GM12878 (cell line): ENCODE results near the gene HYCC1. TPM values are rescaled to one million over a fixed set of nuclear protein-coding genes. Genes with fewer than 3 reads are reported as not detected.
A peak's percentile ranks its signal among the peaks of the same experiment; 100 is the strongest.

ENCODE experiments used
- ATAC-seq: fragments of 200-7000 bp; cut with Tn5 transposase; 3 replicates; pipeline ENCODE4 v1.9.1; 2020; ENCODE audit warnings: mild to moderate bottlenecking, moderate library complexity
- BruUV-seq: library from RNA; stranded (reverse); fragments of 400-500 nt; replicated peaks from 2 replicates; lab custom pipeline; 2021; lab: Mats Ljungman, UMichigan
- CTCF ChIA-PET: fragments of 300-600 bp; sonication (Branson Sonifier 250); formaldehyde crosslinking; extraction: SDS; loops from one replicate; lab custom pipeline; 2021; ENCODE audit warnings: inconsistent platforms; lab: Yijun Ruan, JAX
- POLR2A ChIA-PET: fragments of 350-600 bp; formaldehyde crosslinking; extraction: SDS; loops from one replicate; lab custom pipeline; 2021; ENCODE audit warnings: inconsistent platforms; lab: Charles Lee
- RAD21 ChIA-PET: fragments of 300-600 bp; sonication (Branson Sonifier 250); formaldehyde crosslinking; loops from one replicate; lab custom pipeline; 2023; ENCODE audit warnings: antibody characterized with exemption; ENCODE audit not compliant: unreplicated experiment; lab: Charles Lee
- SMC1A ChIA-PET: fragments of 300-600 bp; sonication (Branson Sonifier 250); formaldehyde crosslinking; loops from one replicate; lab custom pipeline; 2023; ENCODE audit not compliant: unreplicated experiment, uncharacterized antibody; lab: Charles Lee
- DNase-seq: peaks from one replicate; pipeline ENCODE4 v3.0.0-alpha.2; 2011; ENCODE audit warnings: low read depth, low spot score
- FAIRE-seq: peaks from 3 replicates; lab custom pipeline; 2011; peaks lifted over from hg19 to GRCh38; lab: Jason Lieb, UNC
- H2AFZ ChIP-seq: 2 replicates; pipeline ENCODE4 v1.6.0; 2011; ENCODE audit warnings: low read depth, low read length, control low read depth; ENCODE audit not compliant: control insufficient read depth
- H3K27ac ChIP-seq: 2 replicates; pipeline ENCODE4 v1.5.1; 2011; ENCODE audit warnings: control low read depth; ENCODE audit not compliant: control insufficient read depth, insufficient read depth
- H3K27me3 ChIP-seq, 2 experiments: replicated peaks in 1 of 2; 2 replicates each; pipeline versions ENCODE4 v1.6.0 to v1.6.1; 2011; ENCODE audit warnings: low read length in 1 of 2; ENCODE audit not compliant: control insufficient read depth in 2 of 2, insufficient read depth in 2 of 2
- H3K36me3 ChIP-seq, 2 experiments: 2 replicates each; pipeline ENCODE4 v1.5.1; 2011; ENCODE audit warnings: low read length in 1 of 2; ENCODE audit not compliant: control insufficient read depth in 2 of 2, insufficient read depth in 2 of 2
- H3K4me1 ChIP-seq: 2 replicates; pipeline ENCODE4 v1.6.1; 2011; ENCODE audit warnings: mild to moderate bottlenecking, low read length, moderate library complexity, mixed read lengths; ENCODE audit not compliant: control insufficient read depth, insufficient read depth
- H3K4me2 ChIP-seq: 2 replicates; pipeline ENCODE4 v1.6.0; 2011; ENCODE audit warnings: control low read depth; ENCODE audit not compliant: control insufficient read depth, insufficient read depth
- H3K4me3 ChIP-seq: fragments of 200-600 bp; sonication (generic); 2 replicates; pipeline ENCODE4 v1.5.1; 2016
- H3K79me2 ChIP-seq: 2 replicates; pipeline ENCODE4 v1.6.0; 2011; ENCODE audit warnings: low read length; ENCODE audit not compliant: control insufficient read depth, insufficient read depth
- H3K9ac ChIP-seq: 2 replicates; pipeline ENCODE4 v1.8.0; 2011; ENCODE audit warnings: low read length, control low read depth, mixed read lengths; ENCODE audit not compliant: control insufficient read depth, insufficient read depth
- H3K9me3 ChIP-seq: replicated peaks from 3 replicates; pipeline ENCODE4 v1.5.1; 2011; ENCODE audit warnings: mild to moderate bottlenecking, low read length; ENCODE audit not compliant: control insufficient read depth, insufficient read depth
- H4K20me1 ChIP-seq: 2 replicates; pipeline ENCODE4 v1.6.0; 2011; ENCODE audit not compliant: control insufficient read depth, insufficient read depth
- RAD51 ChIP-seq: fragments of 450-650 bp; IDR thresholded peaks from 2 replicates; pipeline ENCODE4 v1.6.1; 2016; ENCODE audit warnings: moderate library complexity, mild to moderate bottlenecking, inconsistent platforms
- RFX5 ChIP-seq: IDR thresholded peaks from 2 replicates; pipeline ENCODE4 v1.6.1; 2011; ENCODE audit warnings: low read depth, low read length, improper control_type of control experiment
- USF1 ChIP-seq: IDR thresholded peaks from 2 replicates; pipeline ENCODE4 v1.6.1; 2011; ENCODE audit warnings: borderline replicate concordance, low read depth, mild to moderate bottlenecking, moderate library complexity, mixed read lengths, low read length; ENCODE audit not compliant: insufficient read depth; ENCODE audit errors: extremely low read length
- ZNF217 ChIP-seq: fragments of 450-650 bp; IDR thresholded peaks from 2 replicates; pipeline ENCODE4 v1.6.1; 2017; ENCODE audit warnings: antibody characterized with exemption, mild to moderate bottlenecking
- whole genome bisulfite sequencing: methylation state at CpG from one replicate; pipeline ENCODE4 v1.1.6; 2016; ENCODE audit warnings: low lambda C conversion rate; ENCODE audit not compliant: insufficient replicate concordance, insufficient coverage; ENCODE audit errors: missing lambda C conversion rate; 5-methylcytosine and 5-hydroxymethylcytosine counted together
- in situ Hi-C: fragments of 300-500 bp; cut with MboI; formaldehyde crosslinking; loops from 9 replicates; pipeline ENCODE4 v1.14.3; 2018; ENCODE audit warnings: mixed read lengths
- intact Hi-C: fragments of 100-400 bp; cut with micrococcal nuclease; formaldehyde crosslinking; loops from one replicate; pipeline ENCODE4 v1.14.2; 2022; ENCODE audit not compliant: unreplicated experiment
- polyA plus RNA-seq, 11 experiments: library from polyadenylated mRNA; depleted of rRNA in 4 of 11; unstranded in 6 of 11; stranded (reverse) in 5 of 11; fragments of >200 nt; fragmentation: Nextera tagmentation in 4 of 11; fragmentation: Illumina TruSeq in 1 of 11; extraction: Ambion mirVana in 4 of 11; extraction: Trizol in 1 of 11; gene quantifications; 1 replicate in 1 of 11; 2 replicates in 10 of 11; pipeline versions ENCODE4 v1.2.1 to v1.2.3, GENCODE V29; 2011 to 2016; ENCODE audit warnings: inconsistent platforms in 2 of 11, missing spikeins in 2 of 11, low read depth in 1 of 11
- total RNA-seq, 4 experiments: library from RNA; depleted of rRNA in 3 of 4; stranded (reverse); fragments of >200 nt in 3 of 4; fragmentation: Illumina TruSeq in 1 of 4; extraction: Trizol in 1 of 4; gene quantifications; 2 replicates each; pipeline versions ENCODE4 v1.2.1 to v1.2.3, GENCODE V29; 2013 to 2021
- TF ChIP-seq, protein P1 (sequence below): fragments of 450-650 bp; IDR thresholded peaks from 2 replicates; pipeline ENCODE4 v1.6.1; 2017; ENCODE audit warnings: low read depth, mild to moderate bottlenecking, moderate library complexity

HYCC1 gene
- total and polyA plus RNA-seq, 10 of the 15 experiments (the other 5 are each of a cell fraction or from before 2014, with no cell fraction given) = 8.5 to 62.9 (median 33.1) TPM

DNA sequence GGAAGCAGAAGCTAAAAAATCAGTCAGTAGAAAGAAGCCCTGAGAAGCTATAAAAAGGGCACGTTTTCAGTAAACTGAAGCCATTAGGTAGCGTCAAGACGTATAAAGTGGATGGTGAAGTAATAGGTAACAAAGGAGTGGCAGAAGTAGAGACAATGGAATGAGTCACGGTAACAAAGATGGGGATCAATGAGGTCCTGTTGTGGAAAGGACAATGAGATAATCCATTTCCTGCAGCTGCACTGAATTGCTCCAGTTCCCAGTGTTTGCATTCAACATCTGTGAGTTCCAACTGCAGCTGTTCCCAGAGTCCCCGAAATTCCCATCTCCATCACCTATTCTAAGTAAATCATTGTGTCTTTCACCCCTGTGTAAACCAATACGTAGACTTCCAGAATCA is 4.8 kb upstream of the HYCC1 start:
- H2AFZ ChIP-seq = peak overlapping the region; percentile 55
- 79% methylated on average over 6 of the region's 6 CpGs for WGBS
- POLR2A ChIA-PET = interaction anchor here (0.5 to 0.6 kb wide), 2 partner anchors 43 to 209 kb away, joined by 3 to 5 read pairs; no protein-coding TSS in a partner anchor
- TF ChIP-seq ZNF217 = no peak
- TF ChIP-seq RAD51 = 0 out of 2 replicates have a peak, but pooled peaks have one; percentile 14
- TF ChIP-seq RFX5 = no peak
- TF ChIP-seq, protein P1, sequence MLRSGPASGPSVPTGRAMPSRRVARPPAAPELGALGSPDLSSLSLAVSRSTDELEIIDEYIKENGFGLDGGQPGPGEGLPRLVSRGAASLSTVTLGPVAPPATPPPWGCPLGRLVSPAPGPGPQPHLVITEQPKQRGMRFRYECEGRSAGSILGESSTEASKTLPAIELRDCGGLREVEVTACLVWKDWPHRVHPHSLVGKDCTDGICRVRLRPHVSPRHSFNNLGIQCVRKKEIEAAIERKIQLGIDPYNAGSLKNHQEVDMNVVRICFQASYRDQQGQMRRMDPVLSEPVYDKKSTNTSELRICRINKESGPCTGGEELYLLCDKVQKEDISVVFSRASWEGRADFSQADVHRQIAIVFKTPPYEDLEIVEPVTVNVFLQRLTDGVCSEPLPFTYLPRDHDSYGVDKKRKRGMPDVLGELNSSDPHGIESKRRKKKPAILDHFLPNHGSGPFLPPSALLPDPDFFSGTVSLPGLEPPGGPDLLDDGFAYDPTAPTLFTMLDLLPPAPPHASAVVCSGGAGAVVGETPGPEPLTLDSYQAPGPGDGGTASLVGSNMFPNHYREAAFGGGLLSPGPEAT = no peak
- TF ChIP-seq USF1 = no peak
- TF ChIP-seq, all 136 proteins: peak for 1
- in situ Hi-C loops = loop anchor here (10.0 kb wide), 1 partner anchor 1074 kb away; the partner anchor contains the start of gene CDCA7L
- ATAC-seq = no peak
- DNase-seq = no peak
- Histone ChIP-seq H3K27ac (no peak overlapping the region), H3K4me1 (peaks cover 18% of the 10 kb centered on the region), H3K79me2 (peaks cover 2% of the 10 kb centered on the region), H4K20me1 (no peaks in the 10 kb centered on the region), H3K4me2 (no peak overlapping the region), H3K36me3 (no peaks in the 10 kb centered on the region), H3K9me3 (no peaks in the 10 kb centered on the region; the same call in 2 of the 3 replicates), H3K27me3 (no peaks in the 10 kb centered on the region), H3K4me3 (no peak overlapping the region), H3K9ac (no peak overlapping the region)
- RAD21 ChIA-PET = interaction anchor here (0.9 to 1.2 kb wide), 3 partner anchors 26 to 164 kb away, joined by 3 read pairs; no protein-coding TSS in a partner anchor
- no peak for FAIRE-seq
- no TSS peak for BruUV-seq
- CTCF ChIA-PET = interaction anchor here (0.7 to 1.0 kb wide), 3 partner anchors 14 to 236 kb away, joined by 3 to 4 read pairs (median 3); no protein-coding TSS in a partner anchor
- SMC1A ChIA-PET = interaction anchor here (0.8 to 4.5 kb wide), 8 partner anchors 24 to 163 kb away, joined by 3 to 27 read pairs (median 4); no protein-coding TSS in a partner anchor
- intact Hi-C loops = no loop called here
